Measurements from ENCODE around the gene CYTH2. TPM values are rescaled to one million over a fixed set of nuclear protein-coding genes. Genes with fewer than 3 reads are reported as not detected.
A peak's percentile ranks its signal among the peaks of the same experiment; 100 is the strongest.

CYTH2 gene
- polyA plus RNA-seq, 1 donor: 94.1 TPM

- DNase-seq: no peak
Observed at GRCh38 chr19:48452289-48453190, 16.6 kb upstream of the CYTH2 start.

- no peak for DNase-seq
Observed at GRCh38 chr19:48454150-48454730, 14.9 kb upstream of the CYTH2 start.

GRCh38 chr19:48455171-48455907, 13.8 kb upstream of the CYTH2 start, which contains the start of gene KCNJ14:
KCNJ14 (plus strand) TSS chr19:48455574; CDS start chr19:48461725, 6,151 bp downstream.
- no peak for DNase-seq

GRCh38 chr19:48455908-48456562, 13.1 kb upstream of the CYTH2 start:
- no peak for DNase-seq

- DNase-seq: no peak
Observed at GRCh38 chr19:48456864-48457263, 12.3 kb upstream of the CYTH2 start.

GRCh38 chr19:48458016-48458415, 11.2 kb upstream of the CYTH2 start:
- DNase-seq: no peak

- no peak for DNase-seq
Observed at GRCh38 chr19:48461651-48461981, 7.6 kb upstream of the CYTH2 start.

- no peak for DNase-seq
Observed at GRCh38 chr19:48461982-48462655, 7.0 kb upstream of the CYTH2 start.

GRCh38 chr19:48465215-48465614, 4.0 kb upstream of the CYTH2 start:
- no peak for DNase-seq

- DNase-seq: no peak
Observed at GRCh38 chr19:48466561-48467325, 2.4 kb upstream of the CYTH2 start.

- DNase-seq: peak; percentile 100
Observed at GRCh38 chr19:48468772-48469288, 339 bp upstream of the CYTH2 start.

GRCh38 chr19:48469934-48470680, 938 bp downstream of the CYTH2 start:
- no peak for DNase-seq

- DNase-seq: no peak
Observed at GRCh38 chr19:48470856-48471255, 1.7 kb downstream of the CYTH2 start.

GRCh38 chr19:48471836-48472235, 2.7 kb downstream of the CYTH2 start:
- no peak for DNase-seq

- no peak for DNase-seq
Observed at GRCh38 chr19:48473161-48473966, 4.2 kb downstream of the CYTH2 start.

- no peak for DNase-seq
Observed at GRCh38 chr19:48474084-48474592, 5.0 kb downstream of the CYTH2 start.

- no peak for DNase-seq
Observed at GRCh38 chr19:48475369-48476068, 6.3 kb downstream of the CYTH2 start.

GRCh38 chr19:48476176-48476575, 7.0 kb downstream of the CYTH2 start:
- DNase-seq: no peak
